Measurements from ENCODE around the gene CYTIP. TPM values are rescaled to one million over a fixed set of nuclear protein-coding genes. Genes with fewer than 3 reads are reported as not detected.
"Not testable (repeated sequence)": the region's sequence is repeated elsewhere in the genome, so short reads cannot be mapped to it uniquely, and the experiment has no call there.

Gene CYTIP
- total RNA-seq, 1 experiment from 2014 or later = 5.9 TPM

DNA sequence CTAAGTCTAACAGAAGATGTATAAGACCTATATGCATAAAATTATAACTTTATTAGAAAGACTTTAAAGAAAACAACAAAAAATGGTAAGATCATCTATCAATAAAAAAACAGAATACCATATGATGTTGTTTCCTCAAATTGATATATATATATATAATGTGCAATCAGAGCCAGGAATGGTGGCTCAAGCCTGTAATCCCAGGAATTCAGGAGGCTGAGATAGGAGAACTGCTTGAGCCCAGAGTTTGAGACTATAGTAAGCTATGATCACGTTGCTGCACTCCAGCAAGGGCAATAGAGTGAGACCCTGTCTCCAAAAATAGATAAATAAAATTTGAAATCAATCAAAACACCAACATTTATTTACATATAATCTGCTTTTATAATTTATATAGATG is 19.5 kb downstream of the CYTIP start:
- DNase-seq (ENCODE audit: low read depth) = no peak

DNA sequence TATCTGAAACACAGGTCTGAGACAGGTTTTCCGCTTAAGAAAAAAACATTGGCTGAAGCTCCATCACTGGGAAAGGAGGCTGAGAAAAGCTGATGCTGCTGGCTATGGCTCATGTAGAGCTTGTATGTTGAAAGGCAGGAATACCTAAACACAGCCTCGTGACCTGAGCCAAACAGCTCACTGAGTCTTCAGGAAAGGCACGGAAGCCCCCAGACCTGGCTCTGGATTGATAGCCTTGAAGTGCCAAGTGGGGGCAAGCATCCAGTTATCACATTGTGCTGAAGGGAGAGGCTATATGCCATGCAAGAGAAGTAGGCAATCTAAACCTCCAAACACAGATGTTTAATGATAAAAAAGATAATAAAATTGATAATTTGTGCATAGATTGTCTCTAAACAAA is 21.9 kb downstream of the CYTIP start:
- DNase-seq (ENCODE audit: low read depth) = no peak

DNA sequence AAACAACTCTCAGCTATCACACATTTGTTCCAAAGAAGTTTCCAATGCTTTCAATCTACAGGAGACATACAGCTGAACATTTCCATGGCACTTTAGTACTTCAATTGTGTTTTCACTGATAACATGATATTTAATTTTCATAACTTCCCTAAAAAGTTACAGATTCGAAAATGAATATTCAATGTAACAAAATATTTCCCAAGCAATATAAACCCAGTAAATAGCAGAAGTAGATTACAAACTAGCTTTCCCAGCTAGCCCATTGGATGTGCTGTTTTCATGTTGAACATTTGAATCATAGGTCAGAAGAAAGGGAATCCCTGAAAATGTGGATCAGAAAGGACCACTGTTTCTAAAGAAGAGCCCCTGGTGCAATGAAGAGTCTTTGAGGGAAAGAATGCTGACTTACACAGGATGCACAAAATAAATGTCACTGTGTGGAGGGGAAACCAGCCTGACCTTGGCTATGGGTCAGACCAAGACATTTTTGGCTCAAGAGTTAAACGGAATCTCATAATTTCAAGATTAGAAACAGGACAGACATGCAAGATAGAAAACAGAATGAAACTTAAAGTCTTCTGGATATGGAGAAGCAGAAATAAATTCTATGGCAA is 22.5 kb downstream of the CYTIP start:
- no peak for DNase-seq (ENCODE audit: low read depth)

- DNase-seq (ENCODE audit: low read depth) = no peak
Observed at GRCh38 chr2:157420771-157421323, 23.0 kb downstream of the CYTIP start.

- no peak for DNase-seq (ENCODE audit: low read depth)
Observed at GRCh38 chr2:157419031-157419575, 24.8 kb downstream of the CYTIP start.

DNA sequence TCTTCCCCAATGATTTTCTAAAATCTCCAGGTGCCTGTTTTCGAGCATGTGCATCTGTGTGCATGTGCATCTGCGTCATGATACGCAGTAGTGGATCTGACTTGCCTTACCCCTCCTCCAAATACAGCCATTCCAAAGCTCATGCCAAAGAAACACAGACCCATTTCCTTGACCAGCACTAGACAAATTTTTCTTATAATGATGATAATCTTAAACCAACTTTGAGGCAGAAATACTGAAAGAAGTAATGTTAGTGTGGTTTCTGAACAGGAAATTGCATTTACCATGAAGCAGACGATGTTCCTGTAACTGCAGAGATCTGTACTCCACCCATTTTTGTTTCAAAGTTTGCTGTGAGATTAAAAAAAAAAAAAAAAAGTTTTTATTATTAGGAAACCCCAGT is 25.6 kb downstream of the CYTIP start:
- no peak for DNase-seq (ENCODE audit: low read depth)

DNA sequence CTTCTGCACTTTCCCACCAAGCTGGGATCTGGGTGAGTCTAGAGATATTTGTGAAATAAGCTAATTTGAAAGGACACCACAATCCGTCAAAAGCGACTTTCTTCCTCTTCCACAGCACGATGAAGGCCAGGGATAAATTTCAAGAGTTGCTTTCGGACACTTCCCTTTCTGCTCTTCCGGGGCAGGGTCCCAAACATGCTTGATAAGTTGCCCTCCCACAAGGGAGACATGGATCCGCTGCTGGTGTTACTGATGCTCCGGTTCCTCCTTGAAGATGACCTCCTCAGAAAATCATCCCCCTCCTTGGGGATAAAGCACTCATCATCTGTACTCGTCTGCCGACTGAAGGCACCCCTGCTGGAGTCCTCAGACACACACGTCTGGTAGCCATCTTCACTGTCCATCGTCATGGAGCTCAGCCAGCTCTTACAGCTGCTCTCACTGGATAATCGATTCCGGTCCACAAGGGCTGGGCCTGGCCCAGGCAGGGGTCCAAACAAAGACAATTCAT is 28.2 kb downstream of the CYTIP start:
- DNase-seq (ENCODE audit: low read depth) = no peak

DNA sequence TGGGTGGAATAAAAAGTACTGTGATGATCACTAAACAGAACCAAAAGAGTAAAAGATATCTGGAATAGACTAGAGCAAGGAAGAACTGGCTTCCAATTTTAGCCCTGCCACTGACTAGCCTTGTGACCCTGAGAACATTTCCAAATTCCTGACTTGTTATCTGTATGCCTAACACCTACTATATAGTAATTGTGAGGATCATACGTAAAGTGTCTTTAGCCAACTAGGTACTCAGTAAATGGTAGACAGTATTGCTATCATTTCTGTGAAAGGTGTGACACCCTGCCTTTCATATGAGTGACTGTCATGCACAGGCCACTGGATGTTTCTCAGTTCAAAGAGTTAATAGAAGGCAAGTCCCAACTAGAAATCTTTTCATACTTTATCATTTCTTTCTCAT is 29.8 kb downstream of the CYTIP start:
- DNase-seq (ENCODE audit: low read depth) = no peak

GRCh38 chr2:157413326-157414035 is 30.4 kb downstream of the CYTIP start:
- no peak for DNase-seq (ENCODE audit: low read depth)

GRCh38 chr2:157411624-157412336 is 32.1 kb downstream of the CYTIP start:
- DNase-seq (ENCODE audit: low read depth) = no peak

DNA sequence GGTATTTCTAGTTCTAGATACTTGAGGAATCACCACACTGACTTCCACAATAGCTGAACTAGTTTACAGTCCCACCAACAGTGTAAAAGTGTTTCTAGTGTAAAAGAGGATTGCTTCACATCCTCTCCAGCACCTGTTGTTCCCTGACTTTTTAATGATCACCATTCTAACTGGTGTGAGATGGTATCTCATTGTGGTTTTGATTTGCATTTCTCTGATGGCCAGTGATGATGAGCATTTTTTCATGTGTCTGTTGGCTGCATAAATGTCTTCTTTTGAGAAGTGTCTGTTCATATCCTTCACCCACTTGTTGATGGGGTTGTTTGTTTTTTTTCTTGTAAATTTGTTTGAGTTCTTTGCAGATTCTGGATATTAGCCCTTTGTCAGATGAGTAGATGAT is 38.5 kb downstream of the CYTIP start:
- not testable (repeated sequence) for DNase-seq (ENCODE audit: low read depth)

GRCh38 chr2:157404363-157404762 is 39.5 kb downstream of the CYTIP start:
- peak; percentile 15 for DNase-seq (ENCODE audit: low read depth)

- not testable (repeated sequence) for DNase-seq (ENCODE audit: low read depth)
Observed at GRCh38 chr2:157402801-157403485, 40.9 kb downstream of the CYTIP start.

- DNase-seq (ENCODE audit: low read depth) = no peak
Observed at GRCh38 chr2:157395811-157396210, 48.1 kb downstream of the CYTIP start.

DNA sequence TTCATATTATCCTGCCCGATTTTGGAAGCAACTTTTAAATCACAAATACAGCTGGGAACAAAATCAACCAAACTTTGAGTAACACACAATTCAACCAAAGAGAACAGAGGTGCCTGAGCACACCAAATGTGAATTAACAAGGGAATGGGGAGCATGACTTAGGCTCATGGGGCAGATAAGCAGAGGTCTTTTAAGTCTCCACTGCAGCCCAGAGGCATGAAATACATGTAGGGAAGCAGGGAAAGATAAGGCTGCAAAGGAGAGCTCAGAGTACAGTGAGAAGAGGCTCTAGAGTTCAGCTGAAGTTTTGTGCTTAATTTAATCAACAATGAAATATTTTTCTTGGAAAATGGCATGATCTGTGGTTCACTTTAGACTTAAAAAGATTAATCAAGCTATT is 49.0 kb downstream of the CYTIP start:
- DNase-seq (ENCODE audit: low read depth) = no peak

DNA sequence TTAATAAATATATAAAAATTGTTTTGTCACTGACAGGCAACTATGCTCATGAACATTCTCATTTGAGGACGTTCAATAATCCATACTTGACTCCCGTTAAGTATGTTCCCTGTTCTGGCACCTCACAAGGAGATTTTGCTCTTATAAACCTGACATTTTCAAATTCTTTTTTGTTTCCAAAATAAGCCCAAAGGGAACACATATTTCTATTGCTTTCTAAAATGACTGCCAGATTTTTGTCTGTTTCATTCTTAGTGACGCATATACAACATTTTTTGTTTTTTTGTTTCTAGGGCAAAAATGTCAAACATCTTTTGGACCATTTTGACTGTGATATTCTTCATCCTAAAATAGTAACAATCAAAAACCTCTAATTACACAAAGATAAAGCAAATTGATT is 50.5 kb downstream of the CYTIP start:
- DNase-seq (ENCODE audit: low read depth) = no peak

- no peak for DNase-seq (ENCODE audit: low read depth)
Observed at GRCh38 chr2:157388827-157389226, 55.1 kb downstream of the CYTIP start.

DNA sequence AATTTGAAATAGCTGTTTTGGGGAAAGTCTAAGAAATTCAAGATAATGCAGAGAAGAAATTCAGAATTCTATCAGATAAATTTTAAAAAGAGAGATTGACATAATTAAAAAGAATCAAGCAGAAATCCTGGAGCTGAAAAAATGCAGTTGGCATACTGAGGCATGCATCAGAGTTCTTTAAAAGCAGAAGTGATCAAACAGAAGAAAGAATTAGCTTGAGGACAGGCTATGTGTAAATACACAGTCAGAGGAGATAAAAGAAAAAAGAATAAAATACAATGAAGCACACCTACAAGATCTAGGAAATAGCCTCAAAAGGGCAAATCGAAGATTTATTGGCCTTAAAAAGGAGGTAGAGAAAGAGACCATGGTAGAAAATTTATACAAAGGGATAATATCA is 57.1 kb downstream of the CYTIP start:
- no peak for DNase-seq (ENCODE audit: low read depth)

DNA sequence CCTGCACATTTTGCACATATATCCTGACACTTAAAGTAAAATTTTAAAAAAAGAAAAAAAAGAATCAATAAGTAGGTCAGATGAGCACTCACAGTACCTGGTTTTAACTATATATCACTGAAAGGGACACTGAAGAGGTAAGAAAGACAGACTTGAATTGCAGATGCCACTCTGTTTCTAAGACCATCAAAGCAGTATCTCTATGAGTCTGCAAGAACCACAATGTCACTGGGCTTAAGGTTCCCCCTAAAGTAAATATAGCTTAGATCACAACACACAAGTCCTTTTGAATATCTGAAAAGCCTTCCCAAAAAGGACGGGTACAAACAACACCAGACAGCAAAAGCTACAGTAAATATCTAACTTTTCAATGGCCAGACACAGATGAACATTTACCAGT is 57.6 kb downstream of the CYTIP start:
- DNase-seq (ENCODE audit: low read depth) = no peak

DNA sequence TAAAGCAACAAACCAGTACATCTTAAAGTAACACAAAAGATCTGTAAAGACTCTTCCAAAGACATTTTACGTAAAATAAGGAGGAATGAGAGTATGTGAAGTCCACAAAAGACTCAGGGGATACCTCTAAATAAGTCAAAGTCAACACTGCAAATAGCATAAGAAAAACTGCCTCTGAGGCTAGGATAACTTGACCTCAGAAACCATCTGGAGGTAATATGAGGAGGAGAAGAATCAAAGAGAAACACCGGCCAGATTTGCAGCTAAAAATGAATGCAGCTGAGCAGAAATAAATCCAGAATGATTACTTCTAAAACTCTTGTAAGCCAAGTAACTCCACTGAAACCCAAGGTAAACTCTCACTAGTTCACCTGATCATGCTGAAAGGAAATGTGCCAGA is 66.0 kb downstream of the CYTIP start:
- no peak for DNase-seq (ENCODE audit: low read depth)

- no peak for DNase-seq (ENCODE audit: low read depth)
Observed at GRCh38 chr2:157376041-157376440, 67.8 kb downstream of the CYTIP start.

DNA sequence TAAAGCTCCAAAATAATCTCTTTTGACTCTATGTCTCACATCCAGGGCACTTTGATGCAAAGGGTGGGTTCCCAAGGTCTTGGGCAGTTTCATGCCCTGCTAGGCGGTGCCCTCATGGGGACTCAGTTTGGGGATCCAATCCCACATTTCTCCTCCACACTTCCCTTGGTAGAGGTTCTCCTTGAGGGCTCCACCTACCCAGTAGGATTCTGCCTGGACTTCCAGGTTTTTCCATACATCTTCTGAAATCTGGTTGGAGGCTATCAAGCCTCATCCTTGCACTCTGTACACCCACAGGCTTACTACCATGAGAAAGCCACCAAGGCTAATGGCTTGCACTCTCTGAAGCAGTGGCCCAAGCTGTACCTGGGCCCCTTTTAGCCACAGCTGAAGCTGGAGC is 68.5 kb downstream of the CYTIP start:
- DNase-seq (ENCODE audit: low read depth) = no peak
